HPDE6-E6E7 (cell line): ENCODE data around the gene POLG2.
"Not testable (repeated sequence)": the region's sequence is repeated elsewhere in the genome, so short reads cannot be mapped to it uniquely, and the experiment has no call there.

Experiments used
- DNase-seq: peaks from one replicate; pipeline ENCODE4 v3.0.0; 2011; ENCODE audit warnings: missing footprints; ENCODE audit errors: extremely low spot score

The POLG2 gene

GRCh38 chr17:64484380-64484779, 12.5 kb downstream of the POLG2 start:
- no peak for DNase-seq

GRCh38 chr17:64480951-64481350, 15.9 kb downstream of the POLG2 start:
- no peak for DNase-seq

GRCh38 chr17:64477849-64478248, 19.0 kb downstream of the POLG2 start:
- DNase-seq, result no peak

GRCh38 chr17:64472564-64472963, 24.3 kb downstream of the POLG2 start:
- no peak for DNase-seq

GRCh38 chr17:64471440-64471839, 25.4 kb downstream of the POLG2 start:
- no peak for DNase-seq

GRCh38 chr17:64470625-64471024, 26.2 kb downstream of the POLG2 start:
- DNase-seq, result no peak

- DNase-seq, result not testable (repeated sequence)
Observed at GRCh38 chr17:64466834-64467233, 30.0 kb downstream of the POLG2 start.

- no peak for DNase-seq
Observed at GRCh38 chr17:64466019-64466735, 30.7 kb downstream of the POLG2 start.

GRCh38 chr17:64461788-64462187, 35.1 kb downstream of the POLG2 start:
- no peak for DNase-seq

- no peak for DNase-seq
Observed at GRCh38 chr17:64460955-64461354, 35.9 kb downstream of the POLG2 start.

- not testable (repeated sequence) for DNase-seq
Observed at GRCh38 chr17:64459818-64460217, 37.0 kb downstream of the POLG2 start.

- peak; percentile 34 for DNase-seq
Observed at GRCh38 chr17:64459284-64459747, 37.5 kb downstream of the POLG2 start.

GRCh38 chr17:64458756-64459155, 38.1 kb downstream of the POLG2 start:
- no peak for DNase-seq

GRCh38 chr17:64457156-64457555, 39.7 kb downstream of the POLG2 start:
- DNase-seq, result no peak

GRCh38 chr17:64455993-64456885, 40.6 kb downstream of the POLG2 start:
- no peak for DNase-seq

- DNase-seq, result no peak
Observed at GRCh38 chr17:64449545-64449944, 47.3 kb downstream of the POLG2 start.

GRCh38 chr17:64448665-64449512, 48.0 kb downstream of the POLG2 start, which contains the start of gene MILR1:
Gene MILR1, plus strand, starts transcription at chr17:64449115. Its CDS starts 54 bp downstream, at chr17:64449169.
- DNase-seq, result no peak

- DNase-seq, result no peak
Observed at GRCh38 chr17:64447526-64447925, 49.3 kb downstream of the POLG2 start.

- no peak for DNase-seq
Observed at GRCh38 chr17:64443086-64443760, 53.6 kb downstream of the POLG2 start.

GRCh38 chr17:64442541-64442971, 54.3 kb downstream of the POLG2 start:
- DNase-seq, result no peak
